AG04449 (cell line): Measurements from ENCODE around the gene POLR1B.
"Not testable (repeated sequence)": the region's sequence is repeated elsewhere in the genome, so short reads cannot be mapped to it uniquely, and the experiment has no call there.

Source experiments
- CTCF ChIA-PET: fragments of 350-600 bp; formaldehyde crosslinking; extraction: SDS; loops from one replicate; lab custom pipeline; 2021; ENCODE audit warnings: antibody characterized with exemption; lab: Yijun Ruan, JAX
- POLR2A ChIA-PET: fragments of 400-600, 350-600 bp; formaldehyde crosslinking; extraction: SDS; loops from one replicate; lab custom pipeline; 2020; ENCODE audit warnings: antibody characterized with exemption, inconsistent platforms; lab: Yijun Ruan, JAX
- DNase-seq: peaks from one replicate; pipeline ENCODE4 v3.0.0-alpha.2; 2010; ENCODE audit warnings: low read depth, low spot score
- H3K4me3 ChIP-seq: 2 replicates; pipeline ENCODE4 v1.5.1; 2011; ENCODE audit warnings: low read depth, mild to moderate bottlenecking, control low read depth, low read length
- CTCF ChIP-seq: IDR thresholded peaks from one replicate; pipeline ENCODE4 v1.5.1; 2011; ENCODE audit warnings: mild to moderate bottlenecking, moderate library complexity, low read length, control low read depth, inconsistent platforms; ENCODE audit not compliant: insufficient read depth; ENCODE audit errors: missing control alignments

The POLR1B gene

GRCh38 chr2:112542123-112542983, at the start of gene POLR1B:
Gene POLR1B, plus strand, starts transcription at chr2:112542465. Its CDS starts 30 bp downstream, at chr2:112542495.
- ChIA-PET CTCF (interaction anchor here (0.7 to 1.3 kb wide), 3 partner anchors 16 to 421 kb away, joined by 3 read pairs; no protein-coding TSS in a partner anchor), POLR2A (interaction anchor here (0.6 kb wide), 1 partner anchor 62 kb away, joined by 3 read pairs; no protein-coding TSS in a partner anchor)
- DNase-seq = no peak
- TF ChIP-seq CTCF = no peak
- H3K4me3 ChIP-seq = peak within 1 kb of the TSS; percentile 99

GRCh38 chr2:112493048-112493447, 49.2 kb upstream of the POLR1B start:
- peak; percentile 4 for TF ChIP-seq CTCF
- POLR2A ChIA-PET = interaction anchor here (1.2 kb wide), 1 partner anchor 10 kb away, joined by 3 read pairs; no protein-coding TSS in a partner anchor
- CTCF ChIA-PET = interaction anchor here (1.0 to 3.9 kb wide), 8 partner anchors 9 to 372 kb away, joined by 3 to 23 read pairs (median 4); partner anchors contain the start of genes CHCHD5 and ZC3H8
- DNase-seq = no peak
- H3K4me3 ChIP-seq = no peak overlapping the region

- ChIA-PET POLR2A (interaction anchor here (1.2 kb wide), 1 partner anchor 11 kb away, joined by 3 read pairs; no protein-coding TSS in a partner anchor), CTCF (interaction anchor here (0.6 to 3.9 kb wide), 9 partner anchors 8 to 373 kb away, joined by 3 to 23 read pairs (median 3); partner anchors contain the start of genes RGPD8 and ZC3H8)
Observed at GRCh38 chr2:112493858-112494648, 48.2 kb upstream of the POLR1B start.

GRCh38 chr2:112494828-112495227, 47.4 kb upstream of the POLR1B start:
- TF ChIP-seq CTCF = no peak
- no peak for DNase-seq
- ChIA-PET POLR2A (no interaction called here), CTCF (interaction anchor here (0.6 to 3.9 kb wide), 5 partner anchors 11 to 374 kb away, joined by 3 to 23 read pairs (median 4); partner anchors contain the start of gene RGPD8)
- H3K4me3 ChIP-seq = no peak overlapping the region

More at GRCh38 chr2:112493858-112494648, 48.2 kb upstream of the POLR1B start:
- no peak for TF ChIP-seq CTCF
- DNase-seq = no peak
- no peak overlapping the region for H3K4me3 ChIP-seq

- POLR2A ChIA-PET, CTCF ChIA-PET: not testable (repeated sequence)
Observed at GRCh38 chr2:112495878-112496277, 46.4 kb upstream of the POLR1B start.

GRCh38 chr2:112500850-112501484, 41.3 kb upstream of the POLR1B start:
- DNase-seq, POLR2A ChIA-PET, H3K4me3 ChIP-seq: not testable (repeated sequence)
- CTCF ChIA-PET = interaction anchor here (0.6 to 2.6 kb wide), 4 partner anchors 9 to 14 kb away, joined by 3 to 7 read pairs (median 4); no protein-coding TSS in a partner anchor
- peak; percentile 27 for TF ChIP-seq CTCF

More at GRCh38 chr2:112495878-112496277, 46.4 kb upstream of the POLR1B start:
- H3K4me3 ChIP-seq, DNase-seq: not testable (repeated sequence)

GRCh38 chr2:112509239-112509998, 32.8 kb upstream of the POLR1B start:
- DNase-seq, POLR2A ChIA-PET, H3K4me3 ChIP-seq: not testable (repeated sequence)
- CTCF ChIA-PET = interaction anchor here (1.1 to 1.4 kb wide), 3 partner anchors 9 to 388 kb away, joined by 3 to 4 read pairs (median 4); no protein-coding TSS in a partner anchor
